ENCODE results near the gene TMEM140.
"Not testable (repeated sequence)": the region's sequence is repeated elsewhere in the genome, so short reads cannot be mapped to it uniquely, and the experiment has no call there.

TMEM140 gene

GRCh38 chr7:135208102-135208793, 60.4 kb downstream of the TMEM140 start:
- TF ChIP-seq CTCF (IDR thresholded peaks at IDR 0.05; ENCODE audit: insufficient read depth, low read depth, low read length, missing control alignments): no peak
- no peak for DNase-seq (ENCODE audit: low read depth)
- H3K4me3 ChIP-seq (ENCODE audit: low read length): no peak overlapping the region

DNA sequence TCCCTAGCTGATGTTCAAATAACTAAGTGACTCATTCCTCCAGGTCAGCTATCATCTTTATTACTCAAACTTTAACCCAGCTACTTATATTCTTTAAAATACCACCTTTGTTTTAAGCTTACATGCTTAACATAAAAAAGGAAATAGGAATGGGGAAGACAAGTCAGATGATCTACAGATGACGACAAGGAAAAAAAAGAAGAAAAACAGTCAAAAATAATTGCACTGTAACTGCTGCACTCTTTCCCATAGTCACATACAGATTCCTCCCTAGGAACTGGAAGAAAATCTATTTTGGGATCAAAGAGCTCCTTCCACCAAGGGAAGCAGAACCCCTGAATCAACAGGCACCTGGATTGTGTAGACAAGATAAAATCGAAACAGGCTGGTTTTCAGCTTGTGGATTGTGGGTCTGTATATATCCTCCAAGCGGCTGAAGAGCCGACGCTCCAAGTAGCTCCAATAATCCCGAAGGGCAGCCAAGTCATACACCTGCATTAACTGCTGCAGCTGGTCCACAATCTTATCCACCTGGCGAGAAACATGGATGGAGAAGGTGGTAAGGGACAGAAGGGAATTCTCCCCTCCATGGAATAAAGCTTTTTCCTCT, 61.5 kb downstream of the TMEM140 start:
- H3K4me3 ChIP-seq (ENCODE audit: low read length): no peak overlapping the region
- TF ChIP-seq CTCF (IDR thresholded peaks at IDR 0.05; ENCODE audit: insufficient read depth, low read depth, low read length, missing control alignments): no peak
- DNase-seq (ENCODE audit: low read depth): no peak

DNA sequence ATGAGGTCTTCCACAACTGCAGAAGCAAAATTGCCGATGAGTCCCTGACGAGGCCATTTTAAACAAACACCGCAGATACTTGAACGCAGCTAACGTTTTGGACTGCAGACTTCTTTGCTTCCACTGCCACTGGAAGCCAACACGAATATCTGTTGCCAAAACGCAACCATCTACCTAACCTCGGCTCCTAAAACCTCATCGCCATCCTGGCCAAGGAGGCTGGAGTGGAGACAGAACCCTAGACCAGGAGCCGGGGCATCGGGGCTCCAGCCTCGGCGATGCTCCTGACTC, 63.0 kb downstream of the TMEM140 start:
- peak overlapping the region; percentile 52 for H3K4me3 ChIP-seq (ENCODE audit: low read length)
- TF ChIP-seq CTCF (IDR thresholded peaks at IDR 0.05; ENCODE audit: insufficient read depth, low read depth, low read length, missing control alignments): no peak
- DNase-seq (ENCODE audit: low read depth): peak; percentile 16

DNA sequence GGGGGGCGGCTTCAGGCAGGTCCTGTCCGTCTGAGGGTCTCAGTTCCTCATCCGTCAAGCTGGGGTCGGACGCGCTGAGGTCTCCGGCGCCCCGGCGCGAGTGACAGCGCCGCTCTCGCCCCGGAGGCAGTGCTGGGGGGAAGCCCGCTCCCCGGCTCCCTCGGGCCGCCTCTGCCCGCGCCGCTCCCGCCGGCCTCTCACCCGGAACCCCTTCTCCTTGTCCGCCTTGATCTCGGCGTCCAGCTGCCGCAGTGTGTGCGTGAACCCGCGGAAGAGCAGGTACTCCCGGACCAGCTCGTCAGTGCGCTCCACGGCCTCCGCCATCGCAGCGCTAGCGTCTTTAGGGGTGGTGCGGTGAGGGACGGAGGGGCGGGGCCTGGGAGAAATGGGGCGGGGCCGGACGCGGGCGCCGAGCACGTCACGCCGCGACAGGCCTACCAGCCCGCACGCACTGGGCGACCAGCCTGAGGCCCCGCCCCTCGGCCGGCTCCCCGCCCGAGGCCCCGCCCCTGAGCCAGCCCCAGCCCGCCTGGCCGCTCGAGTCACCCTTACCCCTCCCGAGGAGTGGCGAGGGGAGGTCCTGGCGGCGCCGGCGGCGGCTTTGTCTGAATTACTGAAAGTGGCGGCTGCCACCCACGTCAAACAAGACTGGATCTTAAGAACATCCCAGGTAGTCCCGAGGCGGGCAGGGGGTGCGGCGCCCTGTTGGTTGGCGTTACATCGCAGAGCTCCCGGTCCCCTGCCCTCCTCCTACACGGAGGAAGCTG, 63.5 kb downstream of the TMEM140 start, which contains the start of gene WDR91:
Gene WDR91 (minus strand): TSS at position 348 of the 767 bp plus-strand sequence. CDS start 24 bp downstream, at position 324.
- TF ChIP-seq CTCF (IDR thresholded peaks at IDR 0.05; ENCODE audit: insufficient read depth, low read depth, low read length, missing control alignments): no peak
- DNase-seq (ENCODE audit: low read depth): peak; percentile 95
- H3K4me3 ChIP-seq (ENCODE audit: low read length): peak within 1 kb of the TSS; percentile 59

- H3K4me3 ChIP-seq (ENCODE audit: low read length): peak overlapping the region; percentile 59
- DNase-seq (ENCODE audit: low read depth): not testable (repeated sequence)
These were observed 64.2 kb downstream of the TMEM140 start for GRCh38 chr7:135211946-135212685.

DNA sequence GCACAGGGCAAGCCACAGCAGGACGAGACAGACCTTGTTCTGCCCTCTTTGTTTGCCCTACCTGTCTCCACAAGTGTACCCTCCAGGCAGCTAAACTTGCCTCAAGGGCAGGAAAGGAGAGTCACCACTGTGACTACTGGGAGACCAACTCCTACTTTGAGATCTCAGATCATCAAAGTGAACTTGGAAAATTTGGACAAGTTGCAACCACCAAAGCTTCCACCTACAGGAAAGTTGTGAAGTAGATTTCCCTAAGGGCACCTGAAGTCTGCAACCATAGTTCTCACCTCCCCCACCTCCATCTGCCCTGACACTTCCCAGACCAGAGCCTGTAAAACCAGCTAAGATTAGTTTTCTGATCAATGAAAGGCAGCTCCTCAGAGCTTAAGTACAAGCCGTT, 66.0 kb downstream of the TMEM140 start:
- no peak for TF ChIP-seq CTCF (IDR thresholded peaks at IDR 0.05; ENCODE audit: insufficient read depth, low read depth, low read length, missing control alignments)
- H3K4me3 ChIP-seq (ENCODE audit: low read length): no peak overlapping the region
- DNase-seq (ENCODE audit: low read depth): peak; percentile 89

GRCh38 chr7:135215180-135215579, 67.3 kb downstream of the TMEM140 start:
- no peak for TF ChIP-seq CTCF (IDR thresholded peaks at IDR 0.05; ENCODE audit: insufficient read depth, low read depth, low read length, missing control alignments)
- no peak for DNase-seq (ENCODE audit: low read depth)
- no peak overlapping the region for H3K4me3 ChIP-seq (ENCODE audit: low read length)

Data from epithelial cell of esophagus (primary cell).